Measurements from ENCODE around the gene CAD. TPM values are rescaled to one million over a fixed set of nuclear protein-coding genes. Genes with fewer than 3 reads are reported as not detected.

CAD gene
- total and polyA plus RNA-seq, 2 of the 4 experiments (the other 2 are of a cell fraction) = 12.9 to 38.7 TPM

- no peak for TF ChIP-seq RAD21 (IDR thresholded peaks at IDR 0.05; ENCODE audit: low read length)
These were observed 58.3 kb downstream of the CAD start, which contains the start of gene DNAJC5G (continued) for GRCh38 chr2:27275211-27276150.

- H4K5ac ChIP-seq (ENCODE audit: low read depth, low read length) = no peak overlapping the region
- peaks cover 29% of the 10 kb centered on the region for H3K4me1 ChIP-seq (ENCODE audit: control insufficient read depth, insufficient read depth, low read length)
- H3K36me3 ChIP-seq (ENCODE audit: control insufficient read depth, insufficient read depth, low read length) = no peaks in the 10 kb centered on the region
- no peak overlapping the region for H4K8ac ChIP-seq (ENCODE audit: low read depth in 2 of 2, low read length in 2 of 2)
- peaks cover 17% of the 10 kb centered on the region for H3K9me1 ChIP-seq (ENCODE audit: insufficient read depth, low read length)
- H2BK15ac ChIP-seq (ENCODE audit: low read depth, low read length) = no peak overlapping the region
- intact Hi-C loops (cut with micrococcal nuclease) (no loop called here), in situ Hi-C loops (cut with MboI; ENCODE audit: low sequenced_read_pairs) (no loop called here), dilution Hi-C loops (cut with HindIII; ENCODE audit: low sequenced_read_pairs, unreplicated experiment) (no loop called here)
- H2BK5ac ChIP-seq (ENCODE audit: low read depth, low read length, poor library complexity, severe bottlenecking) = no peak overlapping the region
- no peak overlapping the region for H3K27ac ChIP-seq (ENCODE audit: insufficient read depth, low read length)
- H3K9me3 ChIP-seq (ENCODE audit: control insufficient read depth, insufficient read depth, low read length) = no peaks in the 10 kb centered on the region
- BruUV-seq (replicated peaks) = no TSS peak
- H4K91ac ChIP-seq (ENCODE audit: insufficient read depth, low read depth, low read length) = no peak overlapping the region
- ATAC-seq (ENCODE audit: low read depth) (no peak), DNase-seq (no peak)
- H2AK5ac ChIP-seq (ENCODE audit: low read depth, low read length) = no peak overlapping the region
- H4K20me1 ChIP-seq (ENCODE audit: insufficient read depth, low read length) = no peaks in the 10 kb centered on the region
- no peak overlapping the region for H3K18ac ChIP-seq (ENCODE audit: low read depth, low read length)
- no peak overlapping the region for H3K56ac ChIP-seq (ENCODE audit: extremely low read depth, insufficient read depth, low read length)
- TF ChIP-seq MXI1 (IDR thresholded peaks at IDR 0.05; ENCODE audit: borderline replicate concordance, low read depth, low read length) = no peak
- TF ChIP-seq USF2 (IDR thresholded peaks at IDR 0.05; ENCODE audit: low read depth, low read length) = no peak
- no peak for TF ChIP-seq CEBPB (IDR thresholded peaks at IDR 0.05; ENCODE audit: low read depth, low read length)
- TF ChIP-seq MAFK (IDR thresholded peaks at IDR 0.05; ENCODE audit: low read depth, low read length) = no peak
- TF ChIP-seq RAD21 (IDR thresholded peaks at IDR 0.05; ENCODE audit: low read length) = no peak
- TF ChIP-seq ELK1 (IDR thresholded peaks at IDR 0.05; ENCODE audit: borderline replicate concordance, low read depth, low read length) = no peak
- TF ChIP-seq MAZ (IDR thresholded peaks at IDR 0.05; ENCODE audit: borderline replicate concordance, low read depth, low read length) = no peak
- no peak for TF ChIP-seq SMC3 (IDR thresholded peaks at IDR 0.05; ENCODE audit: low read depth, low read length)
- TF ChIP-seq BHLHE40 (IDR thresholded peaks at IDR 0.05; ENCODE audit: low read depth, low read length) = no peak
- no peak for TF ChIP-seq RFX5 (IDR thresholded peaks at IDR 0.05; ENCODE audit: low read depth, low read length)
- TF ChIP-seq RCOR1 (IDR thresholded peaks at IDR 0.05; ENCODE audit: insufficient replicate concordance, low read length) = no peak
- no peak for TF ChIP-seq POLR2A (IDR thresholded peaks at IDR 0.05; ENCODE audit: low read depth, low read length)
- no peak for TF ChIP-seq FOS (IDR thresholded peaks at IDR 0.05; ENCODE audit: low read depth, low read length)
- no peak for TF ChIP-seq CHD1 (IDR thresholded peaks at IDR 0.05; ENCODE audit: low read depth, low read length)
- CTCF ChIA-PET = interaction anchor here (1.3 kb wide), 1 partner anchor 13 kb away, joined by 3 read pairs; no protein-coding TSS in a partner anchor
- no peak overlapping the region for H2BK20ac ChIP-seq (ENCODE audit: low read depth, low read length)
- no peak overlapping the region for H2AFZ ChIP-seq (replicated peaks; ENCODE audit: low read length, poor library complexity)
- no peaks in the 10 kb centered on the region for H3K79me1 ChIP-seq (ENCODE audit: low read depth in 1 of 2, low read length in 2 of 2)
- H3K27me3 ChIP-seq (ENCODE audit: control insufficient read depth, insufficient read depth, low read length) = peaks cover 20% of the 10 kb centered on the region
- no peak overlapping the region for H2BK120ac ChIP-seq (ENCODE audit: low read depth, low read length)
- peak overlapping the region; percentile 59; the same call in 1 of the 2 replicates for H3K23ac ChIP-seq (ENCODE audit: low read depth, low read length)
- no peak overlapping the region for H3K4ac ChIP-seq (ENCODE audit: low read depth, low read length)
- no peak overlapping the region for H3K4me3 ChIP-seq (ENCODE audit: insufficient read depth, low read depth, low read length)
- no peak overlapping the region for H3K9ac ChIP-seq (ENCODE audit: low read depth, low read length)
- no CpG with 5 or more reads among the region's 1 CpG for WGBS, 2 experiments (ENCODE audit: extremely low coverage in 2 of 2, insufficient read length in 1 of 2)
- H3K14ac ChIP-seq (replicated peaks; ENCODE audit: low read depth, low read length) = no peak overlapping the region
- POLR2A ChIA-PET (ENCODE audit: unreplicated experiment) = no interaction called here
- H2AK9ac ChIP-seq (replicated peaks; ENCODE audit: low read depth, low read length, poor library complexity) = no peak overlapping the region
- no peak overlapping the region for H3K4me2 ChIP-seq (ENCODE audit: low read depth, low read length)
These were observed 60.8 kb downstream of the CAD start for GRCh38 chr2:27278010-27278409.

Measured in IMR-90 (cell line).